HUES48 (cell line): ENCODE data around the gene LDLRAP1.

Source experiments
- H3K27ac ChIP-seq: one replicate; pipeline ENCODE4 v1.7.0; 2013; ENCODE audit warnings: low read depth, low read length, inconsistent platforms
- H3K27me3 ChIP-seq: 2 replicates; pipeline ENCODE4 v1.6.1; 2013; ENCODE audit warnings: mild to moderate bottlenecking, low read length; ENCODE audit not compliant: control insufficient read depth, insufficient read depth
- H3K36me3 ChIP-seq: 2 replicates; pipeline ENCODE4 v1.6.1; 2013; ENCODE audit warnings: low read length; ENCODE audit not compliant: control insufficient read depth, insufficient read depth
- H3K4me1 ChIP-seq: 2 replicates; pipeline ENCODE4 v1.6.1; 2013; ENCODE audit warnings: mild to moderate bottlenecking, low read length; ENCODE audit not compliant: control insufficient read depth, insufficient read depth
- H3K4me3 ChIP-seq: 2 replicates; pipeline ENCODE4 v1.5.1; 2013; ENCODE audit warnings: mild to moderate bottlenecking, low read depth, low read length
- H3K9ac ChIP-seq: 2 replicates; pipeline ENCODE4 v1.6.1; 2013; ENCODE audit warnings: mild to moderate bottlenecking, low read depth, low read length, moderate library complexity
- H3K9me3 ChIP-seq: 2 replicates; pipeline ENCODE4 v1.6.1; 2013; ENCODE audit warnings: low read length; ENCODE audit not compliant: control insufficient read depth, insufficient read depth

Gene LDLRAP1

GRCh38 chr1:25556132-25556670 lies 12.8 kb downstream of the LDLRAP1 start:
- Histone ChIP-seq H3K36me3 (peaks cover 14% of the 10 kb centered on the region; the same call in 1 of the 2 replicates), H3K27ac (no peak overlapping the region), H3K9me3 (no peaks in the 10 kb centered on the region), H3K4me1 (no peaks in the 10 kb centered on the region), H3K9ac (no peak overlapping the region), H3K27me3 (no peaks in the 10 kb centered on the region), H3K4me3 (no peak overlapping the region)

GRCh38 chr1:25556791-25557476 lies 13.5 kb downstream of the LDLRAP1 start:
- Histone ChIP-seq H3K9me3 (no peaks in the 10 kb centered on the region), H3K27ac (no peak overlapping the region), H3K27me3 (no peaks in the 10 kb centered on the region), H3K9ac (no peak overlapping the region), H3K36me3 (peaks cover 14% of the 10 kb centered on the region; the same call in 1 of the 2 replicates), H3K4me3 (no peak overlapping the region), H3K4me1 (no peaks in the 10 kb centered on the region)

- H3K27ac ChIP-seq, result no peak overlapping the region
- no peak overlapping the region for H3K9ac ChIP-seq
- H3K27me3 ChIP-seq, result no peaks in the 10 kb centered on the region
- H3K4me1 ChIP-seq, result peaks cover 3% of the 10 kb centered on the region; the same call in 1 of the 2 replicates
- peaks cover 14% of the 10 kb centered on the region; the same call in 1 of the 2 replicates for H3K36me3 ChIP-seq
- H3K4me3 ChIP-seq, result no peak overlapping the region
- no peaks in the 10 kb centered on the region for H3K9me3 ChIP-seq
These were observed 14.1 kb downstream of the LDLRAP1 start for GRCh38 chr1:25557543-25557942.

GRCh38 chr1:25559031-25559430 lies 15.6 kb downstream of the LDLRAP1 start:
- Histone ChIP-seq H3K4me3 (no peak overlapping the region), H3K9ac (no peak overlapping the region), H3K36me3 (peaks cover 21% of the 10 kb centered on the region; the same call in 1 of the 2 replicates), H3K27ac (no peak overlapping the region), H3K27me3 (no peaks in the 10 kb centered on the region), H3K4me1 (peaks cover 3% of the 10 kb centered on the region; the same call in 1 of the 2 replicates), H3K9me3 (no peaks in the 10 kb centered on the region)

- Histone ChIP-seq H3K4me1 (peaks cover 3% of the 10 kb centered on the region; the same call in 1 of the 2 replicates), H3K27ac (no peak overlapping the region), H3K27me3 (no peaks in the 10 kb centered on the region), H3K9ac (no peak overlapping the region), H3K36me3 (peaks cover 19% of the 10 kb centered on the region; the same call in 1 of the 2 replicates), H3K9me3 (no peaks in the 10 kb centered on the region), H3K4me3 (no peak overlapping the region)
These were observed 16.6 kb downstream of the LDLRAP1 start for GRCh38 chr1:25560001-25560400.

- Histone ChIP-seq H3K27ac (no peak overlapping the region), H3K4me3 (no peak overlapping the region), H3K4me1 (peaks cover 8% of the 10 kb centered on the region), H3K9ac (no peak overlapping the region), H3K9me3 (no peaks in the 10 kb centered on the region), H3K36me3 (peaks cover 19% of the 10 kb centered on the region; the same call in 1 of the 2 replicates), H3K27me3 (no peaks in the 10 kb centered on the region)
These were observed 17.4 kb downstream of the LDLRAP1 start for GRCh38 chr1:25560788-25561187.

GRCh38 chr1:25561421-25562100 lies 18.2 kb downstream of the LDLRAP1 start:
- Histone ChIP-seq H3K36me3 (peaks cover 19% of the 10 kb centered on the region; the same call in 1 of the 2 replicates), H3K27me3 (no peaks in the 10 kb centered on the region), H3K27ac (no peak overlapping the region), H3K9ac (no peak overlapping the region), H3K4me1 (peaks cover 14% of the 10 kb centered on the region), H3K4me3 (no peak overlapping the region), H3K9me3 (no peaks in the 10 kb centered on the region)

GRCh38 chr1:25562101-25562927 lies 18.9 kb downstream of the LDLRAP1 start:
- Histone ChIP-seq H3K9ac (no peak overlapping the region), H3K4me3 (no peak overlapping the region), H3K4me1 (peaks cover 21% of the 10 kb centered on the region), H3K36me3 (peaks cover 19% of the 10 kb centered on the region; the same call in 1 of the 2 replicates), H3K9me3 (no peaks in the 10 kb centered on the region), H3K27me3 (no peaks in the 10 kb centered on the region), H3K27ac (no peak overlapping the region)

- H3K4me1 ChIP-seq, result peaks cover 24% of the 10 kb centered on the region
- H3K27ac ChIP-seq, result no peak overlapping the region
- H3K36me3 ChIP-seq, result peaks cover 19% of the 10 kb centered on the region; the same call in 1 of the 2 replicates
- no peaks in the 10 kb centered on the region for H3K9me3 ChIP-seq
- H3K4me3 ChIP-seq, result no peak overlapping the region
- no peak overlapping the region for H3K9ac ChIP-seq
- H3K27me3 ChIP-seq, result no peaks in the 10 kb centered on the region
These were observed 19.5 kb downstream of the LDLRAP1 start for GRCh38 chr1:25562928-25563283.

- peaks cover 19% of the 10 kb centered on the region; the same call in 1 of the 2 replicates for H3K36me3 ChIP-seq
- H3K27ac ChIP-seq, result no peak overlapping the region
- H3K9ac ChIP-seq, result no peak overlapping the region
- H3K4me3 ChIP-seq, result no peak overlapping the region
- H3K9me3 ChIP-seq, result no peaks in the 10 kb centered on the region
- H3K27me3 ChIP-seq, result no peaks in the 10 kb centered on the region
- peaks cover 31% of the 10 kb centered on the region for H3K4me1 ChIP-seq
These were observed 20.2 kb downstream of the LDLRAP1 start for GRCh38 chr1:25563330-25564215.
